ENCODE results near the gene TENM3. TPM values are rescaled to one million over a fixed set of nuclear protein-coding genes. Genes with fewer than 3 reads are reported as not detected.

TENM3 gene
- total and polyA plus RNA-seq, 10 of the 15 experiments (the other 5 are each of a cell fraction or from before 2014, with no cell fraction given) = 0.01 to 1.7 (median 0.08) TPM; not detected in 2

DNA sequence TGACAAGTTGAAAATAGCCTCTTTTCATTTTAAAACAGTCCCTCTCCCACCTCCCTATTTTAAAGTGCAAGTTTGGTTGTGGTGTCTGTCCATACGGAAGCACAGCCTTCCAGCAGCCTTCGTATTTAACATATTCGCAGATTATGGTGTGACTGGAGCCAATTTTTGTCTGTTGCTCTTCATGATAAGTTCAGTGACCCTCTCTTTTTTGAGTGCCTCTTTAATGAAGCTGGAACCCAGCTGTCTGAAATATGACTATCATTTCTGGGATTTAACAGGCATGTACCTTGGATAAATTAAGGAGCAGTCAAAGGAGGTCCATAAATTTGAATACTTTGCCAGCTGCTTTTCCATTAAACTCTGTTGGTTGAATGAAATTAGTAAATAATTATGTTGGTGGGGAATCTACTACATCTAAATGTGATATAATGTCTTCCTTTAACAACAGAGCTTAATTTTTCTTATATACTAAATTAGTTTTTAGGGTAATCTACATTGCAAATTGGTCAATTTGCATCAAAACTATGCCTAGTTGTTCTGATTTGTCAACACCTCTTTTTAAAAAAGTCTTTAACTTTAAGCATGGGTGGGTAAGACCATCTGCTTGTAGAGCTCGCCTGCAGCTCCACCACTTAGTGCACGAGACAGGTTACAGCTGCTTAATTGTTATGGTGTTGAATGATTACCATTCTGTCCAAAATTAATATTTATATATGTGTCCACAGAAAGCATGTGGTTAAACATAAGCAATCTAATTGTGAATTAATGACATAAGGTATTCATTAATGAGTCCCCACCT is 457.4 kb downstream of the TENM3 start:
- no peak for TF ChIP-seq YBX1 (IDR thresholded peaks at IDR 0.05)
- no peak for TF ChIP-seq IRF3 (IDR thresholded peaks at IDR 0.05)
- TF ChIP-seq SIX5 (IDR thresholded peaks at IDR 0.05; ENCODE audit: low read depth, low read length, severe bottlenecking) = no peak
- no peak for TF ChIP-seq EZH2 (IDR thresholded peaks at IDR 0.05; ENCODE audit: borderline replicate concordance, control insufficient read depth, low read depth, low read length)
- no peak for TF ChIP-seq WRNIP1 (IDR thresholded peaks at IDR 0.05; ENCODE audit: borderline replicate concordance, low read depth, low read length)
- no peak for TF ChIP-seq CHD2 (IDR thresholded peaks at IDR 0.05; ENCODE audit: borderline replicate concordance, low read depth, low read length)
- Histone ChIP-seq H3K4me2 (ENCODE audit: control insufficient read depth, insufficient read depth) (no peak overlapping the region), H2AFZ (ENCODE audit: control insufficient read depth, low read depth, low read length) (no peak overlapping the region), H3K9me3 (replicated peaks; ENCODE audit: control insufficient read depth, insufficient read depth, low read length) (no peaks in the 10 kb centered on the region), H3K9ac (ENCODE audit: control insufficient read depth, insufficient read depth, low read length) (no peak overlapping the region), H3K4me3 (no peak overlapping the region), H3K79me2 (ENCODE audit: control insufficient read depth, insufficient read depth, low read length) (no peaks in the 10 kb centered on the region), H3K27me3 (replicated peaks in 1 of 2; ENCODE audit: control insufficient read depth in 2 of 2, insufficient read depth in 2 of 2, low read length in 1 of 2) (no peaks in the 10 kb centered on the region; a peak in 1 of 4 replicates), H3K36me3 (ENCODE audit: control insufficient read depth in 2 of 2, insufficient read depth in 2 of 2, low read length in 1 of 2) (no peaks in the 10 kb centered on the region), H3K4me1 (ENCODE audit: control insufficient read depth, insufficient read depth, low read length) (no peaks in the 10 kb centered on the region), H4K20me1 (ENCODE audit: control insufficient read depth, insufficient read depth) (no peaks in the 10 kb centered on the region), H3K27ac (ENCODE audit: control insufficient read depth, insufficient read depth) (no peak overlapping the region)
- ChIA-PET POLR2A (no interaction called here), SMC1A (ENCODE audit: uncharacterized antibody, unreplicated experiment) (interaction anchor here (0.9 to 1.5 kb wide), 2 partner anchors 7 to 29 kb away, joined by 3 to 5 read pairs; no protein-coding TSS in a partner anchor), CTCF (interaction anchor here (0.6 kb wide), 1 partner anchor 111 kb away, joined by 3 read pairs; no protein-coding TSS in a partner anchor), RAD21 (ENCODE audit: unreplicated experiment) (no interaction called here)
- ATAC-seq (no peak), DNase-seq (ENCODE audit: low read depth, low spot score) (no peak), FAIRE-seq (no peak)
- 14% methylated on average over 5 of the region's 5 CpGs for WGBS (ENCODE audit: insufficient coverage, insufficient replicate concordance, low lambda C conversion rate, missing lambda C conversion rate)
- intact Hi-C loops (cut with micrococcal nuclease; ENCODE audit: unreplicated experiment) (no loop called here), in situ Hi-C loops (cut with MboI) (no loop called here)
- BruUV-seq (replicated peaks) = no TSS peak

Data from GM12878 (cell line).